ENCODE measurements around the gene DNMT3L. TPM values are rescaled to one million over a fixed set of nuclear protein-coding genes. Genes with fewer than 3 reads are reported as not detected.
"Not testable (repeated sequence)": the region's sequence is repeated elsewhere in the genome, so short reads cannot be mapped to it uniquely, and the experiment has no call there.

Gene DNMT3L
- total and polyA plus RNA-seq, 12 donors: not detected

DNA sequence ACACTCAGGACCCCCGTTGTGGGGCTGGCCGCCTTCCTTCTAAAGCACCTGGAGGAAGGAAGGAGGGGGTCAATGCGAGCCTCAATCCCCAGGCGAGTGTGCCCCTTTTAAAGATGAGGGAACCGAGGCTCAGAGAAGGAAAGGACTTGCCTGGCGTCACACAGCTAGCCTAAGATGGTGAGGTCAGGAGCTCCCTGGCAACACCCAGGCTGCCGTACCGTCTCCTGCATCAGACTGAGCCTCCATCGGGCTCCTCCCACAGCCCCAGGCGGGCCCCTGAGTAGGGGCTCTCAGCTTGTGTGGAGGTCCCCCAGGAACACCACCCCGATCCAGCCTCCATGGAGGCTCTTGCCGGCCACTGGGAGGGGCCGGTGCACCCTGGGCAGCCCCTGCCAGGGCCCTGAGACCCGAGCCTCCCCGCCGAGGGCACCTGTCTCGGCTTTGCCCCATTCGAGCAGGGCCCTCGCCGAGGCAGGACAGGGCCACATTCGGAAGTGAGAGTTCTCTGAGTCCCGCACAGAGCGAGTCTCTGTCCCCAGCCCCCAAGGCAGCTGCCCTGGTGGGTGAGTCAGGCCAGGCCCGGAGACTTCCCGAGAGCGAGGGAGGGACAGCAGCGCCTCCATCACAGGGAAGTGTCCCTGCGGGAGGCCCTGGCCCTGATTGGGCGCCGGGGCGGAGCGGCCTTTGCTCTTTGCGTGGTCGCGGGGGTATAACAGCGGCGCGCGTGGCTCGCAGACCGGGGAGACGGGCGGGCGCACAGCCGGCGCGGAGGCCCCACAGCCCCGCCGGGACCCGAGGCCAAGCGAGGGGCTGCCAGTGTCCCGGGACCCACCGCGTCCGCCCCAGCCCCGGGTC, 23.7 kb upstream of the DNMT3L start, which contains the start of gene AIRE:
Gene AIRE, plus strand, starts transcription at position 739 of the 855 bp plus-strand sequence. CDS start 131 bp downstream, outside the sequence.
- ATAC-seq: peak in 4 of 8 donors; percentile 5 to 74 (median 34)
- peaks cover 0 to 30% (median 21%) of the 10 kb centered on the region in 7 donors for H3K27me3 ChIP-seq
- DNase-seq: no peak
- H3K36me3 ChIP-seq: no peaks in the 10 kb centered on the region
- 28 to 31% methylated on average over 44 to 56 of the region's 56 CpGs for WGBS, 2 donors
- TF ChIP-seq, protein P1, sequence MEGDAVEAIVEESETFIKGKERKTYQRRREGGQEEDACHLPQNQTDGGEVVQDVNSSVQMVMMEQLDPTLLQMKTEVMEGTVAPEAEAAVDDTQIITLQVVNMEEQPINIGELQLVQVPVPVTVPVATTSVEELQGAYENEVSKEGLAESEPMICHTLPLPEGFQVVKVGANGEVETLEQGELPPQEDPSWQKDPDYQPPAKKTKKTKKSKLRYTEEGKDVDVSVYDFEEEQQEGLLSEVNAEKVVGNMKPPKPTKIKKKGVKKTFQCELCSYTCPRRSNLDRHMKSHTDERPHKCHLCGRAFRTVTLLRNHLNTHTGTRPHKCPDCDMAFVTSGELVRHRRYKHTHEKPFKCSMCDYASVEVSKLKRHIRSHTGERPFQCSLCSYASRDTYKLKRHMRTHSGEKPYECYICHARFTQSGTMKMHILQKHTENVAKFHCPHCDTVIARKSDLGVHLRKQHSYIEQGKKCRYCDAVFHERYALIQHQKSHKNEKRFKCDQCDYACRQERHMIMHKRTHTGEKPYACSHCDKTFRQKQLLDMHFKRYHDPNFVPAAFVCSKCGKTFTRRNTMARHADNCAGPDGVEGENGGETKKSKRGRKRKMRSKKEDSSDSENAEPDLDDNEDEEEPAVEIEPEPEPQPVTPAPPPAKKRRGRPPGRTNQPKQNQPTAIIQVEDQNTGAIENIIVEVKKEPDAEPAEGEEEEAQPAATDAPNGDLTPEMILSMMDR (IDR thresholded peaks at IDR 0.05): peak in 1 of 9 donors; percentile 4
- H3K4me3 ChIP-seq: peak within 1 kb of the TSS in 8 of 10 donors; percentile 9 to 39 (median 32)
- no peak within 1 kb of the TSS for H3K27ac ChIP-seq
- H3K4me1 ChIP-seq: peaks cover 0 to 9% (median 0%) of the 10 kb centered on the region in 9 donors
- intact Hi-C loops (cut with DNase I): no loop called here
- H3K9me3 ChIP-seq: no peaks in the 10 kb centered on the region

DNA sequence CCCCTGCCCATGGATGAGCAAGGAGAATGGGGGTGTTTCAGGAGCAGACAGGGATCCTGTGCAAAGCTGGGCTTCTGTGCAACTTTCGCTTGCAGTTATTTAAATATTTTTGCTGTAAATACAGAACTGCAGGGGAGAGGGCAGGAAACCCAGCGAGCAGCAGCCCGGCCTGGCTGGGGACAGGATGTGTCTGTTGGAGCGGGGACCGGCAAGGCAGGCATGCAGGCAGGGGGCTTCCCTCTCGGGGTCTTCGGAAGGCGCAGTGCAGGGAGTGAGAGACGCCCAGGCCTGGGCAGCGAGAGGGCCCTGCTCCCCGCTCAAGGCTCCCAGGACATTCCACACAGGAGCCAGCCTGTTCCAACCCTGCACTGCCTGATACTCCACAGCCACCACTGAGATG, 22.3 kb upstream of the DNMT3L start:
- 69 to 71% methylated on average over 11 of the region's 11 CpGs for WGBS, 2 donors
- ATAC-seq: no peak
- H3K27me3 ChIP-seq: peaks cover 0 to 30% (median 21%) of the 10 kb centered on the region in 7 donors

DNA sequence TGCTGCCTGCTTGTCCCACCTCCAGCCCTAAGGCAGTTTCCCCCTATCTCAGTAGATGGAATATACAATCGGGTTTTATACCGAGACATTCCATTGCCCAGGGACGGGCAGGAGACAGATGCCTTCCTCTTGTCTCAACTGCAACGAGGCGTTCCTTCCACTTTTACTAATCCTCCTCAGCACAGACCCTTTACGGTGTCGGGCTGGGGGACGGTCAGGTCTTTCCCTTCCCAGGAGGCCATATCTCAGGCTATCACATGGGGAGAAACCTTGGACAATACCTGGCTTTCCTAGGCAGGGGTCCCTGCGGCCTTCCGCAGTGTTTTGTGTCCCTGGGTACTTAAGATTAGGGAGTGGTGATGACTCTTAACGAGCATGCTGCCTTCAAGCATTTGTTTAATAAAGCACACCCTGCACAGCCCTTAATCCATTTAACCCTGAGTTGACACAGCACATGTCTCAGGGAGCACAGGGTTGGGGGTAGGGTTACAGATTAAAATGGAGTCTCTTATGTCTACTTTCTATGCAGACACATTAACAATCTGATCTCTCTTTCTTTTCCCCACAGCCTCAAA, 21.6 kb upstream of the DNMT3L start:
- H3K4me3 ChIP-seq; H3K36me3 ChIP-seq; H3K9me3 ChIP-seq; intact Hi-C loops (cut with DNase I); H3K4me1 ChIP-seq; H3K27ac ChIP-seq; ATAC-seq; DNase-seq: not testable (repeated sequence)
- 76 to 81% methylated on average over 11 of the region's 11 CpGs for WGBS, 2 donors
- H3K27me3 ChIP-seq: peaks cover 0 to 30% (median 21%) of the 10 kb centered on the region in 7 donors

More for the DNA sequence above, 22.3 kb upstream of the DNMT3L start:
- H3K4me1 ChIP-seq: peaks cover 0 to 9% (median 0%) of the 10 kb centered on the region in 9 donors
- H3K27ac ChIP-seq: no peak overlapping the region
- no peak for DNase-seq
- no peaks in the 10 kb centered on the region for H3K36me3 ChIP-seq
- H3K9me3 ChIP-seq: no peaks in the 10 kb centered on the region
- intact Hi-C loops (cut with DNase I): no loop called here
- H3K4me3 ChIP-seq: no peak overlapping the region
- TF ChIP-seq, protein P1 (IDR thresholded peaks at IDR 0.05): no peak

DNA sequence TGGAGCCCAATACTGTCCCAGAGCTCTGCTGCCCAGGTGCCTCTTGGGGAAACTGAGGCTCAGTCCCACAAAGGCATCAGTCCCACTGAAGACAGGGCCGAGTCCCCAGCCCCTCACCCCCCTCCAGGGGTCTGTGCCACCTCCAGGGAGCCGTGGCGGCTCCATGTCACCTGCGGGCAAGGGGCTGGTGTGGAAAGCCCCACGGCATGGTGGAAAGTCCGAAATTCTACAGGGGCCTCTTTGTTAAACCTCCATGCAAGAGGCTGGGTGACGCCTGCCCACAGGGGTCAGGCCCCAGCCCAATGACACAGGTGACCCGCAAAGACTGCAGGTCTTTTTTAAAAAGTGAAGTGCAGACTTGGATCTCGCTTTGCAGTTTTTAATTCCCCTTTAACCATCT, 20.7 kb upstream of the DNMT3L start:
- WGBS, 2 donors: 92 to 95% methylated on average over 9 of the region's 9 CpGs
- TF ChIP-seq, protein P1 (IDR thresholded peaks at IDR 0.05): no peak
- no peaks in the 10 kb centered on the region for H3K36me3 ChIP-seq
- peaks cover 0 to 29% (median 21%) of the 10 kb centered on the region in 7 donors for H3K27me3 ChIP-seq
- intact Hi-C loops (cut with DNase I): no loop called here
- H3K27ac ChIP-seq: no peak overlapping the region
- H3K4me1 ChIP-seq: peaks cover 0 to 9% (median 0%) of the 10 kb centered on the region in 9 donors
- DNase-seq: no peak
- H3K9me3 ChIP-seq: no peaks in the 10 kb centered on the region
- no peak overlapping the region for H3K4me3 ChIP-seq
- no peak for ATAC-seq

Data from heart right ventricle (tissue), 16 donors.